ENCODE measurements around the gene COA8.

COA8 gene

GRCh38 chr14:103629503-103630121 is 66.9 kb downstream of the COA8 start:
- no peak for TF ChIP-seq CTCF (conservative IDR thresholded peaks at IDR 0.05; ENCODE audit: low read depth, low read length)
- no peak for DNase-seq (ENCODE audit: low read depth)
- peak overlapping the region; percentile 83 for H3K4me3 ChIP-seq (ENCODE audit: low read depth, low read length)

- peak overlapping the region; percentile 83 for H3K4me3 ChIP-seq (ENCODE audit: low read depth, low read length)
- DNase-seq (ENCODE audit: low read depth) = no peak
- TF ChIP-seq CTCF (conservative IDR thresholded peaks at IDR 0.05; ENCODE audit: low read depth, low read length) = no peak
These were observed 67.8 kb downstream of the COA8 start for GRCh38 chr14:103630364-103631108.

GRCh38 chr14:103633391-103633790 is 70.6 kb downstream of the COA8 start:
- no peak overlapping the region for H3K4me3 ChIP-seq (ENCODE audit: low read depth, low read length)
- no peak for DNase-seq (ENCODE audit: low read depth)
- TF ChIP-seq CTCF (conservative IDR thresholded peaks at IDR 0.05; ENCODE audit: low read depth, low read length) = no peak

- no peak overlapping the region for H3K4me3 ChIP-seq (ENCODE audit: low read depth, low read length)
- TF ChIP-seq CTCF (conservative IDR thresholded peaks at IDR 0.05; ENCODE audit: low read depth, low read length) = no peak
- DNase-seq (ENCODE audit: low read depth) = no peak
These were observed 71.4 kb downstream of the COA8 start for GRCh38 chr14:103634156-103634555.

- no peak for TF ChIP-seq CTCF (conservative IDR thresholded peaks at IDR 0.05; ENCODE audit: low read depth, low read length)
- no peak for DNase-seq (ENCODE audit: low read depth)
- no peak overlapping the region for H3K4me3 ChIP-seq (ENCODE audit: low read depth, low read length)
These were observed 75.8 kb downstream of the COA8 start for GRCh38 chr14:103638594-103638993.

All from choroid plexus epithelial cell (primary cell).